Measurements from ENCODE around the gene SIRPB2. TPM values are rescaled to one million over a fixed set of nuclear protein-coding genes. Genes with fewer than 3 reads are reported as not detected.

The SIRPB2 gene
- total and polyA plus RNA-seq, 2 of the 4 experiments (the other 2 are of a cell fraction): not detected

- H3K27ac ChIP-seq (ENCODE audit: insufficient read depth, low read length): no peak overlapping the region
- H2BK5ac ChIP-seq (ENCODE audit: low read depth, low read length, poor library complexity, severe bottlenecking): no peak overlapping the region
- H3K9me1 ChIP-seq (ENCODE audit: insufficient read depth, low read length): no peaks in the 10 kb centered on the region
- no peak overlapping the region for H3K9ac ChIP-seq (ENCODE audit: low read depth, low read length)
- ATAC-seq (ENCODE audit: low read depth): peak; percentile 69
- intact Hi-C loops (cut with micrococcal nuclease): loop anchor here (2.0 kb wide), 1 partner anchor 268 kb away; no protein-coding TSS in a partner anchor
- no peaks in the 10 kb centered on the region for H3K9me3 ChIP-seq (ENCODE audit: control insufficient read depth, insufficient read depth, low read length)
- H2AK5ac ChIP-seq (ENCODE audit: low read depth, low read length): no peak overlapping the region
- H3K4me2 ChIP-seq (ENCODE audit: low read depth, low read length): no peak overlapping the region
- DNase-seq: peak; percentile 37
- no peaks in the 10 kb centered on the region for H3K79me1 ChIP-seq (ENCODE audit: low read depth in 1 of 2, low read length in 2 of 2)
- no peaks in the 10 kb centered on the region for H3K36me3 ChIP-seq (ENCODE audit: control insufficient read depth, insufficient read depth, low read length)
- no peak overlapping the region for H2BK120ac ChIP-seq (ENCODE audit: low read depth, low read length)
- H3K4me3 ChIP-seq (ENCODE audit: insufficient read depth, low read depth, low read length): no peak overlapping the region
- no peak overlapping the region for H4K91ac ChIP-seq (ENCODE audit: insufficient read depth, low read depth, low read length)
- H3K4ac ChIP-seq (ENCODE audit: low read depth, low read length): no peak overlapping the region
- H4K8ac ChIP-seq (ENCODE audit: low read depth in 2 of 2, low read length in 2 of 2): no peak overlapping the region
- H4K5ac ChIP-seq (ENCODE audit: low read depth, low read length): no peak overlapping the region
- ChIA-PET POLR2A (ENCODE audit: unreplicated experiment) (no interaction called here), CTCF (interaction anchor here (0.7 to 0.9 kb wide), 2 partner anchors 291 to 388 kb away, joined by 3 read pairs; no protein-coding TSS in a partner anchor)
- no peaks in the 10 kb centered on the region for H3K4me1 ChIP-seq (ENCODE audit: control insufficient read depth, insufficient read depth, low read length)
- H4K20me1 ChIP-seq (ENCODE audit: insufficient read depth, low read length): no peaks in the 10 kb centered on the region
- H3K27me3 ChIP-seq (ENCODE audit: control insufficient read depth, insufficient read depth, low read length): peaks cover 11% of the 10 kb centered on the region
- TF ChIP-seq USF2 (IDR thresholded peaks at IDR 0.05; ENCODE audit: low read depth, low read length) (no peak), RAD21 (IDR thresholded peaks at IDR 0.05; ENCODE audit: low read length) (0 out of 2 replicates have a peak, but pooled peaks have one; percentile 27), SMC3 (IDR thresholded peaks at IDR 0.05; ENCODE audit: low read depth, low read length) (peak; percentile 12; the same call in 1 of the 2 replicates), MAFK (IDR thresholded peaks at IDR 0.05; ENCODE audit: low read depth, low read length) (no peak), CTCF (conservative IDR thresholded peaks at IDR 0.05; ENCODE audit: low read depth, low read length) (peak; percentile 36)
- no TSS peak for BruUV-seq (replicated peaks)
- 19% methylated on average over 5 of the region's 9 CpGs; no CpG with 5 or more reads in 1 of the 2 experiments for WGBS, 2 experiments (ENCODE audit: extremely low coverage in 2 of 2, insufficient read length in 1 of 2)
- in situ Hi-C loops (cut with MboI; ENCODE audit: low sequenced_read_pairs): no loop called here
- no peak overlapping the region for H3K18ac ChIP-seq (ENCODE audit: low read depth, low read length)
- H3K14ac ChIP-seq (replicated peaks; ENCODE audit: low read depth, low read length): no peak overlapping the region
- no peak overlapping the region for H2BK20ac ChIP-seq (ENCODE audit: low read depth, low read length)
- dilution Hi-C loops (cut with HindIII; ENCODE audit: low sequenced_read_pairs, unreplicated experiment): no loop called here
- H2BK15ac ChIP-seq (ENCODE audit: low read depth, low read length): no peak overlapping the region
- H3K56ac ChIP-seq (ENCODE audit: extremely low read depth, insufficient read depth, low read length): no peak overlapping the region
- no peak overlapping the region for H3K23ac ChIP-seq (ENCODE audit: low read depth, low read length)
- H2AFZ ChIP-seq (replicated peaks; ENCODE audit: low read length, poor library complexity): no peak overlapping the region
- H2AK9ac ChIP-seq (replicated peaks; ENCODE audit: low read depth, low read length, poor library complexity): no peak overlapping the region
Measured at GRCh38 chr20:1509237-1509636, 18.0 kb upstream of the SIRPB2 start.
